ENCODE measurements around the gene PTPN4.

Gene PTPN4

GRCh38 chr2:119792907-119793312 is 33.2 kb downstream of the PTPN4 start:
- Histone ChIP-seq H3K4me3 (ENCODE audit: severe bottlenecking) (no peak overlapping the region), H3K27ac (ENCODE audit: poor library complexity, severe bottlenecking) (no peak overlapping the region), H3K36me3 (ENCODE audit: low read depth) (no peaks in the 10 kb centered on the region; the same call in 1 of the 2 replicates), H3K4me1 (ENCODE audit: insufficient read depth, poor library complexity, severe bottlenecking) (no peaks in the 10 kb centered on the region), H3K27me3 (ENCODE audit: insufficient read depth, poor library complexity, severe bottlenecking) (no peaks in the 10 kb centered on the region), H3K9me3 (ENCODE audit: severe bottlenecking) (peaks cover 14% of the 10 kb centered on the region)
- DNase-seq (ENCODE audit: low spot score) (no peak), ATAC-seq (ENCODE audit: low read depth) (no peak)
- no peak for TF ChIP-seq CTCF (IDR thresholded peaks at IDR 0.05; ENCODE audit: poor library complexity, severe bottlenecking)

- H3K27ac ChIP-seq (ENCODE audit: poor library complexity, severe bottlenecking): no peak overlapping the region
- peaks cover 14% of the 10 kb centered on the region for H3K9me3 ChIP-seq (ENCODE audit: severe bottlenecking)
- H3K36me3 ChIP-seq (ENCODE audit: low read depth): no peaks in the 10 kb centered on the region; the same call in 1 of the 2 replicates
- H3K27me3 ChIP-seq (ENCODE audit: insufficient read depth, poor library complexity, severe bottlenecking): no peaks in the 10 kb centered on the region
- no peaks in the 10 kb centered on the region for H3K4me1 ChIP-seq (ENCODE audit: insufficient read depth, poor library complexity, severe bottlenecking)
- ATAC-seq (ENCODE audit: low read depth) (no peak), DNase-seq (ENCODE audit: low spot score) (no peak)
- no peak for TF ChIP-seq CTCF (IDR thresholded peaks at IDR 0.05; ENCODE audit: poor library complexity, severe bottlenecking)
- no peak overlapping the region for H3K4me3 ChIP-seq (ENCODE audit: severe bottlenecking)
Measured at GRCh38 chr2:119794237-119794636, 34.5 kb downstream of the PTPN4 start.

GRCh38 chr2:119795309-119796303 is 35.9 kb downstream of the PTPN4 start:
- Histone ChIP-seq H3K9me3 (ENCODE audit: severe bottlenecking) (peaks cover 5% of the 10 kb centered on the region), H3K36me3 (ENCODE audit: low read depth) (no peaks in the 10 kb centered on the region; the same call in 1 of the 2 replicates), H3K4me1 (ENCODE audit: insufficient read depth, poor library complexity, severe bottlenecking) (no peaks in the 10 kb centered on the region), H3K4me3 (ENCODE audit: severe bottlenecking) (no peak overlapping the region), H3K27ac (ENCODE audit: poor library complexity, severe bottlenecking) (no peak overlapping the region), H3K27me3 (ENCODE audit: insufficient read depth, poor library complexity, severe bottlenecking) (no peaks in the 10 kb centered on the region)
- DNase-seq (ENCODE audit: low spot score) (no peak), ATAC-seq (ENCODE audit: low read depth) (no peak)
- no peak for TF ChIP-seq CTCF (IDR thresholded peaks at IDR 0.05; ENCODE audit: poor library complexity, severe bottlenecking)

- no peaks in the 10 kb centered on the region for H3K4me1 ChIP-seq (ENCODE audit: insufficient read depth, poor library complexity, severe bottlenecking)
- no peak for TF ChIP-seq CTCF (IDR thresholded peaks at IDR 0.05; ENCODE audit: poor library complexity, severe bottlenecking)
- H3K9me3 ChIP-seq (ENCODE audit: severe bottlenecking): no peaks in the 10 kb centered on the region
- no peaks in the 10 kb centered on the region for H3K36me3 ChIP-seq (ENCODE audit: low read depth)
- ATAC-seq (ENCODE audit: low read depth) (no peak), DNase-seq (ENCODE audit: low spot score) (no peak)
- no peak overlapping the region for H3K27ac ChIP-seq (ENCODE audit: poor library complexity, severe bottlenecking)
- H3K27me3 ChIP-seq (ENCODE audit: insufficient read depth, poor library complexity, severe bottlenecking): no peaks in the 10 kb centered on the region
- H3K4me3 ChIP-seq (ENCODE audit: severe bottlenecking): no peak overlapping the region
Measured at GRCh38 chr2:119800376-119800902, 40.7 kb downstream of the PTPN4 start.

All from RWPE2 (cell line).